GM06990 (cell line): Measurements from ENCODE around the gene SLC38A10.

Experiments
- DNase-seq: peaks from one replicate; pipeline ENCODE4 v3.0.0-alpha.2; 2011; ENCODE audit not compliant: insufficient read length; ENCODE audit errors: extremely low read depth
- H3K27me3 ChIP-seq: replicated peaks from 2 replicates; pipeline ENCODE4 v1.6.0; 2011; ENCODE audit warnings: low read length; ENCODE audit not compliant: control insufficient read depth, insufficient read depth
- H3K36me3 ChIP-seq: 2 replicates; pipeline ENCODE4 v1.5.1; 2011; ENCODE audit warnings: low read length; ENCODE audit not compliant: control insufficient read depth, insufficient read depth
- H3K4me3 ChIP-seq: replicated peaks from 2 replicates; pipeline ENCODE4 v1.5.1; 2011; ENCODE audit warnings: low read depth, mild to moderate bottlenecking, control low read depth, low read length
- CTCF ChIP-seq: IDR thresholded peaks from 2 replicates; pipeline ENCODE4 v1.5.1; 2011; ENCODE audit warnings: low read length, control low read depth, mild to moderate bottlenecking, inconsistent platforms; ENCODE audit not compliant: insufficient read depth, poor library complexity, severe bottlenecking

SLC38A10 gene

GRCh38 chr17:81242421-81243332 is 52.4 kb downstream of the SLC38A10 start:
- Histone ChIP-seq H3K4me3 (no peak overlapping the region), H3K27me3 (no peaks in the 10 kb centered on the region), H3K36me3 (peaks cover 9% of the 10 kb centered on the region)
- DNase-seq: no peak
- no peak for TF ChIP-seq CTCF

GRCh38 chr17:81241648-81242420 is 53.3 kb downstream of the SLC38A10 start:
- peak; percentile 81 for DNase-seq
- Histone ChIP-seq H3K36me3 (peaks cover 9% of the 10 kb centered on the region), H3K27me3 (no peaks in the 10 kb centered on the region), H3K4me3 (no peak overlapping the region)
- TF ChIP-seq CTCF: peak; percentile 90

- no peak for TF ChIP-seq CTCF
- no peak overlapping the region for H3K4me3 ChIP-seq
- H3K36me3 ChIP-seq: peaks cover 9% of the 10 kb centered on the region
These were observed 53.9 kb downstream of the SLC38A10 start for GRCh38 chr17:81241203-81241602.

GRCh38 chr17:81240761-81241160 is 54.3 kb downstream of the SLC38A10 start:
- H3K36me3 ChIP-seq: peaks cover 9% of the 10 kb centered on the region
- no peak for DNase-seq
- TF ChIP-seq CTCF: no peak

More at GRCh38 chr17:81241203-81241602, 53.9 kb downstream of the SLC38A10 start:
- no peak for DNase-seq
- H3K27me3 ChIP-seq: no peaks in the 10 kb centered on the region

GRCh38 chr17:81239714-81240555 is 55.2 kb downstream of the SLC38A10 start:
- TF ChIP-seq CTCF: no peak
- Histone ChIP-seq H3K27me3 (no peaks in the 10 kb centered on the region), H3K36me3 (peaks cover 10% of the 10 kb centered on the region), H3K4me3 (peak overlapping the region; percentile 70)
- DNase-seq: peak; percentile 72

More at GRCh38 chr17:81240761-81241160, 54.3 kb downstream of the SLC38A10 start:
- H3K27me3 ChIP-seq: no peaks in the 10 kb centered on the region
- peak overlapping the region; percentile 70 for H3K4me3 ChIP-seq
